T-helper 1 cell (primary cell): ENCODE measurements around the gene DDX46.
"Not testable (repeated sequence)": the region's sequence is repeated elsewhere in the genome, so short reads cannot be mapped to it uniquely, and the experiment has no call there.

ENCODE experiments used
- DNase-seq, 5 donors: peaks; one replicate each; pipeline ENCODE4 v3.0.0-alpha.2; 2012 to 2020

DDX46 gene

GRCh38 chr5:134845852-134846640 lies 87.5 kb downstream of the DDX46 start, which contains the start of gene C5orf24:
C5orf24 (plus strand) TSS chr5:134845968; CDS start chr5:134854901, 8,933 bp downstream.
- DNase-seq: peak; percentile 78 to 98 (median 86)

- peak in 2 of 5 donors; percentile 5 to 39 for DNase-seq
These were observed 88.0 kb downstream of the DDX46 start for GRCh38 chr5:134846641-134846960.

- DNase-seq: not testable (repeated sequence)
These were observed 90.9 kb downstream of the DDX46 start for GRCh38 chr5:134849434-134849933.

- DNase-seq: peak in 1 of 5 donors; percentile 15
These were observed 92.8 kb downstream of the DDX46 start for GRCh38 chr5:134851307-134851923.

- DNase-seq: not testable (repeated sequence)
These were observed 97.9 kb downstream of the DDX46 start for GRCh38 chr5:134856465-134856864.

- DNase-seq: no peak
These were observed 98.8 kb downstream of the DDX46 start for GRCh38 chr5:134857401-134857800.

- DNase-seq: no peak
These were observed 106.1 kb downstream of the DDX46 start for GRCh38 chr5:134864707-134865106.

GRCh38 chr5:134873494-134873893 lies 114.9 kb downstream of the DDX46 start:
- peak in 1 of 5 donors; percentile 19 for DNase-seq

- peak; percentile 57 to 86 (median 71) for DNase-seq
These were observed 115.6 kb downstream of the DDX46 start, which contains the start of gene TXNDC15 for GRCh38 chr5:134873987-134874830. TXNDC15 (plus strand) TSS chr5:134874371; CDS start chr5:134874428, 57 bp downstream.

- DNase-seq: peak in 1 of 5 donors; percentile 53
These were observed 116.5 kb downstream of the DDX46 start for GRCh38 chr5:134874831-134875655.

GRCh38 chr5:134877159-134877558 lies 118.6 kb downstream of the DDX46 start:
- DNase-seq: peak in 1 of 5 donors; percentile 25

GRCh38 chr5:134878403-134878802 lies 119.8 kb downstream of the DDX46 start:
- DNase-seq: no peak

- no peak for DNase-seq
These were observed 120.9 kb downstream of the DDX46 start for GRCh38 chr5:134879456-134879855.
